Activated CD8-positive, alpha-beta T cell treated with anti-CD3 and anti-CD28 coated beads for 36 hours (primary cell): ENCODE results near the gene C19orf25. TPM values are rescaled to one million over a fixed set of nuclear protein-coding genes. Genes with fewer than 3 reads are reported as not detected.

Source experiments
- ATAC-seq: fragments of 200-7000 bp; cut with Tn5 transposase; one replicate; pipeline ENCODE4 v1.10.0; 2021; ENCODE audit warnings: mild to moderate bottlenecking, moderate library complexity
- CTCF ChIA-PET: fragments of 350-600 bp; sonication (Branson Sonifier 250); formaldehyde crosslinking; loops from one replicate; lab custom pipeline; 2021; ENCODE audit warnings: antibody characterized with exemption; lab: Charles Lee
- POLR2A ChIA-PET: fragments of 350-600 bp; sonication (Branson Sonifier 250); formaldehyde crosslinking; loops from one replicate; lab custom pipeline; 2021; ENCODE audit warnings: antibody characterized with exemption; lab: Charles Lee
- DNase-seq: peaks from one replicate; pipeline ENCODE4 v3.0.0-alpha.2; 2020
- H3K27ac Mint-ChIP-seq: one replicate; pipeline ENCODE4 v1.8.0; 2021; ENCODE audit warnings: mild to moderate bottlenecking, mixed read lengths
- H3K27me3 Mint-ChIP-seq: one replicate; pipeline ENCODE4 v1.8.0; 2021; ENCODE audit warnings: mixed read lengths
- H3K36me3 Mint-ChIP-seq: one replicate; pipeline ENCODE4 v1.8.0; 2021; ENCODE audit warnings: low read depth, mixed read lengths
- H3K4me1 Mint-ChIP-seq: one replicate; pipeline ENCODE4 v1.8.0; 2021; ENCODE audit warnings: low read depth, mixed read lengths
- H3K4me3 Mint-ChIP-seq: one replicate; pipeline ENCODE4 v1.8.0; 2021; ENCODE audit warnings: mild to moderate bottlenecking, moderate library complexity, mixed read lengths
- H3K9me3 Mint-ChIP-seq: one replicate; pipeline ENCODE4 v1.8.0; 2021; ENCODE audit warnings: mixed read lengths
- intact Hi-C: fragments of 100-400 bp; cut with micrococcal nuclease; formaldehyde crosslinking; loops from one replicate; pipeline ENCODE4 v1.10.0; 2022
- total RNA-seq, 2 experiments: library from RNA; stranded (reverse); gene quantifications; one replicate each; pipeline ENCODE4 v1.2.3, GENCODE V29; 2021
- TF ChIP-seq, protein P1 (sequence below): fragments of 200-600 bp; IDR thresholded peaks from one replicate; pipeline ENCODE4 v1.8.0; 2022; ENCODE audit warnings: antibody characterized with exemption, mild to moderate bottlenecking

C19orf25 gene
- total RNA-seq, 2 experiments from 2014 or later = 21.3 to 21.5 TPM

DNA sequence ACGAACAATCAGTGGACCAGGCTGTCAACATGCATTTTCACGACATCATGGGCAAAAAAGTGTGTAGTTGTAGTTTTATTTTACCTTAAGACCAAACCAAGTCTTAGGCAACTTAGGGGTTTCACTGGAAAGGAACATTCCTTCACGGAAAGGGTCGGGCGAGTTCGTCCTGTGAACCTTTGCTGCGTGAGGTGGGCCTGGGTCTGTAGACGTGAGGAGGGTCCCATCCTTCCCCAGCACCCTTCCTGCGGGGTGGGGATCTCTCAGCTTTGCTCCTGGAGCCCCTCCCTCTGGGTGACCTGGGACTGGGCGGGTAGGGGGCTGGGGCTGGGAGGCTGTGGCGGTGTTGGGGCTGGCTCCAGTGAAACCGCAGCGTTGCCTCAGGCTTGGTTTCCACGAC, 53.1 kb downstream of the C19orf25 start:
- Mint-ChIP-seq H3K4me1 (no peaks in the 10 kb centered on the region), H3K27ac (no peak overlapping the region), H3K27me3 (no peaks in the 10 kb centered on the region), H3K9me3 (no peaks in the 10 kb centered on the region), H3K36me3 (peaks cover 28% of the 10 kb centered on the region), H3K4me3 (no peak overlapping the region)
- no peak for ATAC-seq
- CTCF ChIA-PET = no interaction called here
- POLR2A ChIA-PET = interaction anchor here (1.3 kb wide), 1 partner anchor 14 kb away, joined by 5 read pairs; no protein-coding TSS in a partner anchor
- TF ChIP-seq, protein P1, sequence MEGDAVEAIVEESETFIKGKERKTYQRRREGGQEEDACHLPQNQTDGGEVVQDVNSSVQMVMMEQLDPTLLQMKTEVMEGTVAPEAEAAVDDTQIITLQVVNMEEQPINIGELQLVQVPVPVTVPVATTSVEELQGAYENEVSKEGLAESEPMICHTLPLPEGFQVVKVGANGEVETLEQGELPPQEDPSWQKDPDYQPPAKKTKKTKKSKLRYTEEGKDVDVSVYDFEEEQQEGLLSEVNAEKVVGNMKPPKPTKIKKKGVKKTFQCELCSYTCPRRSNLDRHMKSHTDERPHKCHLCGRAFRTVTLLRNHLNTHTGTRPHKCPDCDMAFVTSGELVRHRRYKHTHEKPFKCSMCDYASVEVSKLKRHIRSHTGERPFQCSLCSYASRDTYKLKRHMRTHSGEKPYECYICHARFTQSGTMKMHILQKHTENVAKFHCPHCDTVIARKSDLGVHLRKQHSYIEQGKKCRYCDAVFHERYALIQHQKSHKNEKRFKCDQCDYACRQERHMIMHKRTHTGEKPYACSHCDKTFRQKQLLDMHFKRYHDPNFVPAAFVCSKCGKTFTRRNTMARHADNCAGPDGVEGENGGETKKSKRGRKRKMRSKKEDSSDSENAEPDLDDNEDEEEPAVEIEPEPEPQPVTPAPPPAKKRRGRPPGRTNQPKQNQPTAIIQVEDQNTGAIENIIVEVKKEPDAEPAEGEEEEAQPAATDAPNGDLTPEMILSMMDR = no peak
- intact Hi-C loops = no loop called here
- no peak for DNase-seq

DNA sequence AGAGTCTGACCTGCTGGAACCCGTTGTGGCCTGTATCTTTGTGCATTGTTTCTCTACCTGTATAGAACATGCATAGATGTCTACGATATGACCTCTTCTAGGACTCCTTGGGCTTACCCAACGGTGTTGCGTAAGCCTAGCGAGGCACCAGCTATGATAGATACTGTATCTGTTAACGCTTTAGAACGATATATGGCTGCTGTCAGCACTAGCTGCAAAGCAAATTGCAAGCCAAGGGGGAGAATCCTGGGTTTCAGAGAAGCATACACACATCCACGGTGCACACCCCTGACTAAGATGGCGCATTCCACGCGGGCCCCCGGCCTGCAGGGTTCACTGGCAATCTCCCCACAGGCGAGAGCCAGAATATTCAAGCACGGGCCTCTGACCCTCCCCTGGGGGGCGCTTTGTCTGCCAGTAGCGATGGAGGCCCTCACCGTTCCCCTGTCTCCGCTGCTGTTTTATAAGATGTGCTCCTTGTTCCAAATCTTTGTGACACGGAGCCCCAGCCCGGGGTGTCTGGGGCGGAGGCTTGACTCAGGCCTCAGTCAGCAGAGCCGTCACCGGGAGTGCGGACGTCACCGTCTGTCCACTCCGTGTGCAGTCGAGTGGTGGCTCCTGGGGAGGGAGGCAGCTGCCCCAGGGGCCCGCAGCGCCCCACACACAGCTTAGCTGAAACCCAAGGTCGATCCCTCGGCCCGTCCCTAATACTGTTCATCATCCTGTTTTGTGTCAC, 53.7 kb downstream of the C19orf25 start:
- H3K4me3 Mint-ChIP-seq = no peak overlapping the region
- H3K4me1 Mint-ChIP-seq = no peaks in the 10 kb centered on the region
- H3K9me3 Mint-ChIP-seq = no peaks in the 10 kb centered on the region
- POLR2A ChIA-PET = interaction anchor here (0.8 to 1.3 kb wide), 2 partner anchors 13 to 15 kb away, joined by 3 to 5 read pairs; partner anchors contain the start of gene RPS15
- intact Hi-C loops = no loop called here
- H3K27me3 Mint-ChIP-seq = no peaks in the 10 kb centered on the region
- no peak overlapping the region for H3K27ac Mint-ChIP-seq
- TF ChIP-seq, protein P1 = no peak
- peaks cover 32% of the 10 kb centered on the region for H3K36me3 Mint-ChIP-seq
- ATAC-seq (no peak), DNase-seq (no peak)
- CTCF ChIA-PET = no interaction called here

DNA sequence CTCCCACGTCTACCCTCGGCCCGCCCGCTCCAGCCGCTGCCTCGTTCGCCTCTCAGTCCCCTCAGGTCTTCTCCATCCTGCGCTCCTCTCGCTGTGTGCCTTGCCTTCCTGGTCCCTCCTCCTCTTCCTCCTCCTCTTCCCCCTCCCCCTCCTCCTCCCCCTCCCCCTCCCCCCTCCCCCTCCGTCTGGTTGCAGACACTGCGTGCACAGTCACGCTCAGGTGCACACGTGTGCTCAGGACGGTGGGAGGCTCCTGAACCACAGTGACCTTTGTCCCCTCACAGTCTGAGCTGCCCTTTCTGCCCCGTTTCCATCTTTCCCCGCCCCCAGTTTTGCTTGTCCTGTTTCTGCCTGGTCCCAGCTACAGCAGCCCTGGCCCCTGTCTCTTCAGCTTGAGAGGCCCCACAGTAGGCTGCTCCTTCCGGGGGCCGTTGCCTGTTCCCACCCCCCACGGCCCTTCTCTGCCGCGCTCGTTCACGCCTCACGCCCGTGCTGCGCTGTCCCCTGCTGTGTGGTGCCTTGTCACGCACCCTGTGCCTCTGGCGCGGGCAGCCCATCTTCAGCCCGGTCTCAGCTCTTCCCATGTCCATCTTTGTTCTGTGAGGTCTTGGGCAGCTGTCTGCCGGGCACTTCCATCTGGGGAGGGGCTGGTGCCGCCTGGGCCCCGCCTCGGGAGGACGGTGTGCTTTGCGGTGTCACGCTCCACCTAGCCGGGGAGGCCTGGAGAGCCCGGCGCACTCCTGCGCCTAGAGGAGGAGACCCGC, 54.6 kb downstream of the C19orf25 start:
- intact Hi-C loops = no loop called here
- ATAC-seq (no peak), DNase-seq (no peak)
- no peak overlapping the region for H3K4me3 Mint-ChIP-seq
- ChIA-PET CTCF (no interaction called here), POLR2A (interaction anchor here (0.8 to 1.5 kb wide), 2 partner anchors 12 to 13 kb away, joined by 3 to 4 read pairs; partner anchors contain the start of gene RPS15)
- peaks cover 36% of the 10 kb centered on the region for H3K36me3 Mint-ChIP-seq
- no peak overlapping the region for H3K27ac Mint-ChIP-seq
- H3K9me3 Mint-ChIP-seq = no peaks in the 10 kb centered on the region
- H3K4me1 Mint-ChIP-seq = no peaks in the 10 kb centered on the region
- no peaks in the 10 kb centered on the region for H3K27me3 Mint-ChIP-seq
- TF ChIP-seq, protein P1 = no peak

DNA sequence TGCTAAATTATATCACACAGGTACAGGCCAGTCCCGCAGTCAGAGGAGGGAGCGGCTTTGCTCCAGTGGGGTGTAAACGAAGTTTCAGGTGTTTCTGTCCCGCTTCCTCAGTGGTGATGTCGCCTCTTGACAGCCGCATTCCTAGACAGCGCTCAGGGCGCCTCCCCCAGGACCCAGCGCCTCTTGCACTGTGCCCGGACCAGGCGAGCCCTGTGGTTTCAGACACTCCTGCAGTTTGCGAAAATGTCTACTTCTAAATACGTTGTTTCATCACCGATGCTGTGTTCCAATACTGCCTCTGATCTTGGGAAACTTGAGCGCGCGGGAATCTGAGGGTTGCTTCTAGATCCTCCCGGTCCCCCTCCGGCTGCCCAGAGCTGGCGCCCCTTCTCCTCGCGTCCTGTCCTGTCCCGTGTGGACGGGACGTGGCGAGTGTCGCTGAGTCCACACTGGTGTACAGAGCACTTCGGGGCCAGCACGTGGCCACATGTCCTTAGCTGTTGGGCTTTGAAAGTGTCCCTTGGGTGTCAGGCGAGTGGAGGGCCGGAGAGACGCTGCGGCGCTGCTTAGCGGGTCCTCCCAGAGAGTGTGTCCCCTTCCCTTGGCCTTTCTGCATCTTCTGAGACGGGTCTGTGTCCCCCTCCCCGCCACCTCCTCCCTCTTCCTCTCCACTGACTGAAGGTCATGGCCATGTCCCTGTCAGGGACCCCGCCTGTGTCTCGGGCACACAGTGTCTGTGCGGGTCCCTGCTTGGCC, 55.4 kb downstream of the C19orf25 start:
- DNase-seq = no peak
- Mint-ChIP-seq H3K27me3 (no peaks in the 10 kb centered on the region), H3K4me1 (no peaks in the 10 kb centered on the region), H3K27ac (no peak overlapping the region), H3K4me3 (no peak overlapping the region), H3K36me3 (peaks cover 42% of the 10 kb centered on the region), H3K9me3 (no peaks in the 10 kb centered on the region)
- ChIA-PET POLR2A (interaction anchor here (1.5 kb wide), 1 partner anchor 12 kb away, joined by 4 read pairs; no protein-coding TSS in a partner anchor), CTCF (no interaction called here)
- TF ChIP-seq, protein P1 = no peak
- ATAC-seq = no peak
- intact Hi-C loops = no loop called here

Other genes starting within 250 kb of the C19orf25 start
- under 1 TPM; 0.49 to 0.86 TPM for gene CBARP, start 241.2 kb downstream of the C19orf25 start, total RNA-seq
- 100 to 1,000 TPM; 186 to 199 TPM for gene ATP5F1D, start 237.5 kb downstream of the C19orf25 start, total RNA-seq
- 10 to 100 TPM; 41.1 to 43.9 TPM for gene MIDN, start 230.6 kb downstream of the C19orf25 start, total RNA-seq
- gene CIRBP, start 209.9 kb downstream of the C19orf25 start, total RNA-seq = 100 to 1,000 TPM; 161 to 180 TPM
- gene FAM174C, start 203.7 kb downstream of the C19orf25 start, total RNA-seq = 10 to 100 TPM; 77.0 to 88.0 TPM
- gene EFNA2, start 193.3 kb downstream of the C19orf25 start, total RNA-seq = not detected
- 100 to 1,000 TPM; 113 to 120 TPM for gene NDUFS7, start 95.3 kb downstream of the C19orf25 start, total RNA-seq
- 10 to 100 TPM; 27.8 to 29.5 TPM for gene GAMT, start 77.7 kb downstream of the C19orf25 start, total RNA-seq
- 100 to 1,000 TPM; 263 to 283 TPM for gene DAZAP1, start 71.6 kb downstream of the C19orf25 start, total RNA-seq
- 1,000 to 10,000 TPM; 1,854 to 1,879 TPM for gene RPS15, start 40.8 kb downstream of the C19orf25 start, total RNA-seq
- under 1 TPM; 0.07 to 0.29 TPM for gene APC2, start 29.1 kb downstream of the C19orf25 start, total RNA-seq
- 1 to 10 TPM; 4.4 to 4.7 TPM for gene PCSK4, start 11.1 kb upstream of the C19orf25 start, total RNA-seq
- 1 to 10 TPM; 2.0 to 2.4 TPM for gene REEP6, start 12.0 kb upstream of the C19orf25 start, total RNA-seq
- 1 to 10 TPM; 1.3 TPM for gene ADAMTSL5, start 33.8 kb upstream of the C19orf25 start, total RNA-seq
- not detected for gene PLK5, start 44.9 kb upstream of the C19orf25 start, total RNA-seq
- 1 to 10 TPM; 5.0 to 5.5 TPM for gene MEX3D, start 89.1 kb upstream of the C19orf25 start, total RNA-seq
- gene MBD3, start 113.7 kb upstream of the C19orf25 start, total RNA-seq = 10 to 100 TPM; 87.8 to 92.5 TPM
- 100 to 1,000 TPM; 231 TPM for gene UQCR11, start 126.2 kb upstream of the C19orf25 start, total RNA-seq
- gene TCF3, start 173.4 kb upstream of the C19orf25 start, total RNA-seq = 100 to 1,000 TPM; 124 to 126 TPM